ENCODE results near the gene KLKB1.
"Not testable (repeated sequence)": the region's sequence is repeated elsewhere in the genome, so short reads cannot be mapped to it uniquely, and the experiment has no call there.

The KLKB1 gene

DNA sequence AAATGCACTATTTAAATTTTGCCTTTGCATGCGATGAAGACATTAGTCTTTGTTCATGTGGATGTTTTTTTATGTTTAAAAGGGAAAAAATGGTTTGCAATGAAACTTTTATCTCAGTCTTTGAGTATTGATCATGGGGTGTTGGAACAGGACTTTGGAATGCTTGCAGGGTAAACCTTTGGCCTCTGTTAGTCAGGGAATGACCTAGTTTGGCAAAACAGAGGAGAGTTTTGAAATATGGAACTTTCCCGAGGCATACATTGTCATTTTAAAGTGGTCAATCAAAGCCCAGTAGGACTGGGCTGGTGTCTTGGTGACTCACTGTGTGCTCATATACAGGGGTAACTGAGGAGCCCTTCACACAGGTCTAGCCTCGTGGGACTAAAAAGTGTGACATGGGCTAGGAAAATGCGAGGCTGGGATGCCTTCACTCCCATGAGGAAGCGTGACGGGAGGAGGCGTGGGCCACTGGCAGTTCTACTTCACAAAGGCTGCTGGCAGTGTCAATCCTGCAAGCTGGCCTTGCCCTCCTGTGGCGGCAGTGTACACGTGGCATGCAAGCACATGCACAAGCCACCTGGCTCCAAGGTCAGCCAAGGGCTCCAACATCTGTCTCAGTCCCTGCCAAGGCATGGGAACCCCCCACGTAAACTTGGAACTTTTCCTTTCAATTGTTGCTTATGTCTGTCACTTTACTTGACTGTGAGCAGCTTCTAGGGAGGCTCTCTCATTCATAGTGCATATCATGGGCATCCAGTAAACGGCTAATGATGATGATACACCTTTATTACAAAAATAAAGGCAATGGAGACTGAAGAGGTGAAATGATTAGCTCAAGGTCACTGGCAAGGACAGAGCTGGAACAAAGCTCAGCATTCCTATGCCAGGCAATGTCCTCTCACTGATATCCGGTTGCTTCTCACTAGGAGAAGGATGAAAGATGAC, 33.5 kb downstream of the KLKB1 start:
- no peak for DNase-seq (ENCODE audit: low spot score)
- TF ChIP-seq, protein P1, sequence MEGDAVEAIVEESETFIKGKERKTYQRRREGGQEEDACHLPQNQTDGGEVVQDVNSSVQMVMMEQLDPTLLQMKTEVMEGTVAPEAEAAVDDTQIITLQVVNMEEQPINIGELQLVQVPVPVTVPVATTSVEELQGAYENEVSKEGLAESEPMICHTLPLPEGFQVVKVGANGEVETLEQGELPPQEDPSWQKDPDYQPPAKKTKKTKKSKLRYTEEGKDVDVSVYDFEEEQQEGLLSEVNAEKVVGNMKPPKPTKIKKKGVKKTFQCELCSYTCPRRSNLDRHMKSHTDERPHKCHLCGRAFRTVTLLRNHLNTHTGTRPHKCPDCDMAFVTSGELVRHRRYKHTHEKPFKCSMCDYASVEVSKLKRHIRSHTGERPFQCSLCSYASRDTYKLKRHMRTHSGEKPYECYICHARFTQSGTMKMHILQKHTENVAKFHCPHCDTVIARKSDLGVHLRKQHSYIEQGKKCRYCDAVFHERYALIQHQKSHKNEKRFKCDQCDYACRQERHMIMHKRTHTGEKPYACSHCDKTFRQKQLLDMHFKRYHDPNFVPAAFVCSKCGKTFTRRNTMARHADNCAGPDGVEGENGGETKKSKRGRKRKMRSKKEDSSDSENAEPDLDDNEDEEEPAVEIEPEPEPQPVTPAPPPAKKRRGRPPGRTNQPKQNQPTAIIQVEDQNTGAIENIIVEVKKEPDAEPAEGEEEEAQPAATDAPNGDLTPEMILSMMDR (conservative IDR thresholded peaks at IDR 0.05; ENCODE audit: low read depth), result no peak
- no peak overlapping the region for H3K27ac ChIP-seq
- POLR2A ChIA-PET (ENCODE audit: low non-redundant PET), result no interaction called here
- CTCF ChIA-PET, result no interaction called here

DNA sequence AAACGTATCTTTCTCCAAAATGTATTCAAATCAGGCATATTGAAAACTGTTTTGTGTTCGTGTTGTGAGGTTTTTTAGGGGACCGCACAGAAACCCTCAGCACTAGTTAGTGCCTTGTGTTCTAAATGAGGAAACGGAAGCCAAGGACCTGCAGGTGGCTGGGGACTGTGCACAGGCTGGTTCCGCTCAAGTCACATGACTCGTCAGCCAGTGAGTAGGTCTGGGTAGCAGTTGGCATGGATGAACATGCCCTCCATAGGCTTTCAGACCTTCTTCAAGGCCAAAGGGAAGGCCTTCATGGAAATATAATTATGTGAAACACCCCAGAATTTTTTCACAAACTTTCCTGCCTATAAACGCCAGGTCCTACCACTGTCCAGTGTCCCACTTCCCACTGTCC, 37.4 kb downstream of the KLKB1 start:
- ChIA-PET POLR2A (ENCODE audit: low non-redundant PET) (no interaction called here), CTCF (no interaction called here)
- DNase-seq (ENCODE audit: low spot score), result no peak
- no peak overlapping the region for H3K27ac ChIP-seq
- TF ChIP-seq, protein P1 (conservative IDR thresholded peaks at IDR 0.05; ENCODE audit: low read depth), result no peak

DNA sequence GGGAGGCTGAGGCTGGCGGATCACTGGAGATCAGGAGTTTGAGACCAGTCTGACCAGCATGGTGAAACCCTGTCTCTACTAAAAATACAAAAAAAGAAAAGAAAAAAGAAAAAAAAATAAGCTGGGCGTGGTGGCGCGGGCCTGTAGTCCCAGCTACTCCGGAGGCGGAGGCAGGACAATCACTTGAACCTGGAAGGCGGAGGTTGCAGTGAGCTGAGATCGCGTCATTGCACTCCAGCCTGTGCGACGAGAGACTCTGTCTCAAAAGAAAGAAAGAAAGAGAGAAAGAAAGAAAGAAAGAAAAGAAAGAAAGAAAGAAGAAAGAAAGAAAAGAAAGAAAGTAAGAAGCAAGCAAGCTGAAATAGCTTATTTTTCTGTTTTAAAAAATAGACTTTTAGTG, 37.9 kb downstream of the KLKB1 start:
- H3K27ac ChIP-seq; CTCF ChIA-PET; DNase-seq (ENCODE audit: low spot score); POLR2A ChIA-PET (ENCODE audit: low non-redundant PET): not testable (repeated sequence)

DNA sequence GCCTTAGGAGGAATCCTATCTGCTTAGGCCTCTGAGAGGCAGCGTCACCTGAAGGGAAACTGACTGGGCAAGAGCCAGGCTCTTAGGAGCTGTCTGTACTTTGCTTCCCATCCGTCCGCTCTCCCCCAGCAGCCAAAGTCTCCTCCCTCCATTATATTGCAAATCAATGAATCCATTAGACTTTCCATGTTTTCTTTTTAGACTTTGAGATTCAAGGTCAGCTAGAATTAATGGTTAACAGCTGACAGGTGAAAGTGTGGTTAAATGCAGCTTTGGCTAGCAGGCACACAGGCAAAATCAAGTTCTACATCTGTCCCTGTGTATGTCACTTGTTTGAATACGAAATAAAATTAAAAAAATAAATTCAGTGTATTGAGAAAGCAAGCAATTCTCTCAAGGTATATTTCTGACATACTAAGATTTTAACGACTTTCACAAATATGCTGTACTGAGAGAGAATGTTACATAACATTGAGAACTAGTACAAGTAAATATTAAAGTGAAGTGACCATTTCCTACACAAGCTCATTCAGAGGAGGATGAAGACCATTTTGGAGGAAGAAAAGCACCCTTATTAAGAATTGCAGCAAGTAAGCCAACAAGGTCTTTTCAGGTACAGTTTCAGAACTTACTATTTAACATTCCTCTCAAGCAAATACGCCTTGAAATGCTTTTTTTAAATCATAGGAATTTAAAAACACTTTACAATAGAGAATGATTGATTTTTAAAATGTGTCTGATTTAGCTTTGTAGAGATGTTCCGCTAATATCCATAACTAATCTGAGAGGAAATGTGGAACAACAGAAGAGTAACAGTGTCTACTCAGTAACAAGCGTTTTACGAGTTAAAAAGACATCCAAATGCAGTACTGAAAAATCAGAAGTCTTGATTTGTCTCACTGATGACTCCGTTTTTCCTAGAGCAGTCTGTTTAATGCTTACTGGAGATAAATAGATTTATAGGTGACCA, 38.7 kb downstream of the KLKB1 start, which contains the start of gene F11:
F11 (plus strand) TSS at position 507 of the 970 bp plus-strand sequence. CDS start 948 bp downstream, outside the sequence.
- no peak within 1 kb of the TSS for H3K27ac ChIP-seq
- no peak for DNase-seq (ENCODE audit: low spot score)
- ChIA-PET CTCF (no interaction called here), POLR2A (ENCODE audit: low non-redundant PET) (no interaction called here)
- TF ChIP-seq, protein P1 (conservative IDR thresholded peaks at IDR 0.05; ENCODE audit: low read depth), result no peak

DNA sequence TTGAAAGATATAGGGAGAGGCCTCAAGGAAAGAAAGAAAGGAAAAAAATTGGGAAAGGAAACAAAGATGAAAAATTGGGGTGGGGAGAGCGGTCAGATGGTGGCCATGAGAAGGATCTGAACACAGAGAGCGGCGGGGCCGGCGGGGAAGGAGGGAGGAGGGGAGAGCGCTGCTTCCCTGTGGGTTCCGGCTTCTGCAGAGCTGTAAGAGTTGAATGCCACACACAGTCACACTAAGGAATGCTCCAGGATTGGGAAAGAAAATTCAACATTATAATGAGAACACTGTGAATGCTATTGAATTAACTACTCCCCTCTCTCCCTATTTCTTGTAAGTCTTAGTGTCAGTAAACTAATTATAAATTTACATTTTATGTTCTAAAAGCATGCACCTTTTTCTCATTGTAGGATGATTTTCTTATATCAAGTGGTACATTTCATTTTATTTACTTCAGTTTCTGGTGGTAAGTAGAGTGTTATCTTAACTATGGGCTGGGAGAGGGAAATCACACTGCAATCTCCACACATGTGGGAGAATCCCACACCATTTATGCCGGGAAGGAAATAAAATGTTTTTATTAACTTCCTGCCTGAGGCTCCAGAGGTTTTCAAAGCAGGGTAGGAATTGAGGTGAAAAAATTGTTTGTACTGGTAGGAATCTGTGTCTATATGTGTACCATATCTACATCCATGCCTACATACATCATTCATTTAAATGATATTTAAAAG, 39.6 kb downstream of the KLKB1 start:
- TF ChIP-seq, protein P1 (conservative IDR thresholded peaks at IDR 0.05; ENCODE audit: low read depth), result no peak
- DNase-seq (ENCODE audit: low spot score), result no peak
- ChIA-PET CTCF (no interaction called here), POLR2A (ENCODE audit: low non-redundant PET) (no interaction called here)
- no peak overlapping the region for H3K27ac ChIP-seq

DNA sequence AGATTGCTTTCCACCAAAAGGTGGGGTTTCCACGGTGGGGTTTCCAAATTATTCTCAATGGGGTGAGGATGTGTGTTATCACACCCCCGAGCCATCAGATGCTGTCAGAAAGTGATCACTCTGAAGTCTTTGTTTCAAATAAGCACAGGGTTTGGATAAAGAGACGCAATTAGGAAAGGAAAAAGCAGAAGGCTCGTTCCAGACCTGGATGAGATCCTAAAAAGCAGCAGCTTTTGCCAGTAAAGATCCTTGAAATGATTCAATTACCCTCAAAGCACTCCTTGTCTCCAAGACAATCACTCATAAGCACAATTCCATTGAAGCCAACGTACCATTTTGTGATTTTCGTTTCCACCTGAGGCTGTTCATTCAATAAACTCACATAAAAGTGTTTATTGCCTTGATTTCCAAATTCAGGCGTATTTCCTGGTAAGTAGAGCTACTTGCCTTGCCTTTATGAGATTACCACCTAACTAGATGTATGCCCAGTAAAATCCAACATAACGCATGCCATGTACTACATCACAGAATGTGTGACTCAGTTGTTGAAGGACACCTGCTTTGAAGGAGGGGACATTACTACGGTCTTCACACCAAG, 43.9 kb downstream of the KLKB1 start:
- CTCF ChIA-PET, result interaction anchor here (0.5 kb wide), 1 partner anchor 62 kb away, joined by 3 read pairs; no protein-coding TSS in a partner anchor

More for the DNA sequence above, 43.9 kb downstream of the KLKB1 start:
- H3K27ac ChIP-seq, result no peak overlapping the region
- DNase-seq (ENCODE audit: low spot score), result no peak
- POLR2A ChIA-PET (ENCODE audit: low non-redundant PET), result no interaction called here
- TF ChIP-seq, protein P1 (conservative IDR thresholded peaks at IDR 0.05; ENCODE audit: low read depth), result no peak

Measured in RWPE1 (cell line).